Hippocampal formation (tissue), 2 donors: Measurements from ENCODE around the gene HOXB6.

ENCODE experiments used
- DNase-seq, 2 donors: peaks; one replicate each; lab custom pipeline; 2025; lab: John Stamatoyannopoulos, UW

Gene HOXB6

GRCh38 chr17:48604770-48605329 is at the start of gene HOXB6:
Gene HOXB6, minus strand, starts transcription at chr17:48604986. Its CDS starts 6,836 bp downstream, at chr17:48598150.
- no peak for DNase-seq

DNA sequence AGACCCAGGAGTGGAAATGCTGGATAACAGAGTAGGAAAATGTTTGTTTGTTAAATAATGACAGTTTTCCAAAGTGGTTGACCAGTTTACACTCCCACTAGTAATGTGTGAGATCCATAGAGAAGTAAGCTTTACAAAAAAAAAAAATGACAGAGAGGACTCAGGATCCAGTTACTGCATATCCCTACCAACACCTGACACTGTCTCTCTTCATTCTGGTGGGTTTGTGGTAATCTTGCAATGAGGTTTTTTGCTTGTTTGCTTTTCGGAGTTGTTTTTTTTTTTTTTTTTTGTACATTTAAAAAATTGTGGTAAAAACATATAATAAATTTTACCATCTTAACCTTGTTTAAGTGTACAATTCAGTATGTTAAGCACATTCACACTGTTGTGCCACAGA is 45.0 kb upstream of the HOXB6 start:
- DNase-seq, result no peak

DNA sequence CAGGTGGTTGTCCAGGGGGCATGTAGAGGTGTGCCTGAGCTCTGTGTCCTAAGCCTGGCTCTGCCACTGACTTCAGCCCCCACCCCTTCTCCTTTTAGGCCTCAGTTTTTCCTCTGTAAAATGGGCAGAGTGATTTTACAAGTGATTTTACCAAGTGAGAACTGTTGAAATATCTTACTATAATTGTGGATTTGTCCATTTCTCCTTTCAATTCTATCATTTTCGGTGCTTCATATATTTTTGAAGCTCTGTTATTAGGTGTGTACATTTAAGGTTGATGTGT is 43.1 kb upstream of the HOXB6 start:
- DNase-seq, result no peak

DNA sequence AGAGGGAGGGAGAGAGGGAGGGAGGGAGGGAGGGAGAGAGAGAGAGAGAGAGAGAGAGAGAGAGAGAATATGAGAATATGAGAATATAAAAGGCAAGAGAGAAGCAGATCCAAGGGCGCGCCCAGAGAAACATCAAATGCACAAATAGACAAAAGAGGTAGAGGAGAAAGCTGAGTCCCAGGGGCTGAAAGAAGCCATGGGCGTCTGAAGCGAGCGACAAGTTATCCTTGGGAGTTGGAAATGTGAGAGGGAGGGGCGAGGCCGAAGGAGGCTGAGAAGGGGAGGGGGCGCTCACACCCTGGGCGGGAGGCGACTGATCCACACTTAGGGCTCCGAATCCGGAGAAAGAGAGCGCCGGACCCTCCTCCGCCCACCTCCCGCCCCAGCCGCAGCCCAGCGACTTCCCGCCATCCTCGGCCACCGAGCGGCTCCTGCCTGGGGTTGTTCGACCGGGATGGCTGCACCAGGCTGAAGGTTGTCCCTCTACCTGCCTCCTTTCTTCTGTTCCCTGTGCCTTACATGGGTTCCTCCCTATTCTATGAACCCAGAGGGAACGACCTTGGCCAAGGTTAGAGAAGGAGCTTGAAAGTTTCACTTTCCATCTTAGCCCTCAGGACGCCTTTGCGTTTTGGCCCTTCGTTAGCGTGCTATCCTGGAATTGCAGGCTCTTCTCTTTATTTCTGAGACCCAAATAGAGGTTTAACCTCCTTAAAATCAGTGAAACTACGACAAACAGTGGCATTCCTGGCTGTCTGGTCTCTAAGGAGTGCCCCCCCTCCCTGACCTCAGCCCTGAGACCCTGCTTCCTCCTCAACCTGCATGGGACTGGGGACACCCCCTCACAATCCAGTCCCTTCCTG is 42.5 kb upstream of the HOXB6 start:
- no peak for DNase-seq

DNA sequence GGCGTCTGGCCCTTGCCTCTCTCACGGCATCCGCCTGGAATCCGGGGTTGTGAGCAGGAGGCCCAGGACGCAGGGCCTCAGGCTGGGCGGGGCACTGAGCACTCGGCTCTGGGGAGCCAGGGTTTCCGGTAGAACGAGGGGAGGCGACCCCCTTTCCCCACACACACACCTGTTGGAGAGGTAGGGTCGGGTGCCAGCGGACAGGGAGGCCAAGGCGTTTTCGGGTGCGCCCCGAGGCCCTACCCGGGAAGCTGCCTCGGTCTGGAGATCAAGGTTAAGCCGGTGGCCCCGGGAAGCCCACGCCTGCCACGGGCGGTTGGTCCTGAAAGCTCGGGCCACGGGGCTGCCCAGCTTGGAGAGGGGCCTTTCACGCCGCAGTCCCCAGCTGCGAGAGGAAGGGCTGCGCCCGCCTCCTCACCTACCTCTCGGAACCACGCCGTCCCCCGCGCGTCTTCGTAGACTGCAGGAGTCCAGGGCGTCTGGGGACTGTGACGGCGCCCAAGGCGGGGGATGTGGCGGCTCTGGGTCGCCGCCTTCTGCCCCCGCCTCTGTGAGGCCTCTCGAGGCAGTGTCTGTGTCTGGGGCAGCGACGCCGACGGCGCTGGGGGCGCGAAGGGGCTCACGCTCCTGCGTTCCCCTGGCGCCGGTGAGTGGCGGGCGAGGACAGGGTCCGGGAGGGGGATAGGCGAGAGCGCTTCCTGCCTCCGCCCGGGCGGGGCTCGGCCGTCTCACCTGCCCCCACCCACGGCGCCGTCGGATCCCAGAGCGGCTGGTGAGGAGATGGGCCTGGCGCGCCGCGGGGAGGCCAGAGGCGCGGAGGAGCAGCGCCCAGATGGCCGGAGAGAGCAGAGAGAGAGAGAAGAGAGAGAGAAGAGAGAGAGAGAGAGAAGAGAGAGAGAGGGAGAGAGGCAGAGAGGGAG is 41.7 kb upstream of the HOXB6 start:
- no peak for DNase-seq

DNA sequence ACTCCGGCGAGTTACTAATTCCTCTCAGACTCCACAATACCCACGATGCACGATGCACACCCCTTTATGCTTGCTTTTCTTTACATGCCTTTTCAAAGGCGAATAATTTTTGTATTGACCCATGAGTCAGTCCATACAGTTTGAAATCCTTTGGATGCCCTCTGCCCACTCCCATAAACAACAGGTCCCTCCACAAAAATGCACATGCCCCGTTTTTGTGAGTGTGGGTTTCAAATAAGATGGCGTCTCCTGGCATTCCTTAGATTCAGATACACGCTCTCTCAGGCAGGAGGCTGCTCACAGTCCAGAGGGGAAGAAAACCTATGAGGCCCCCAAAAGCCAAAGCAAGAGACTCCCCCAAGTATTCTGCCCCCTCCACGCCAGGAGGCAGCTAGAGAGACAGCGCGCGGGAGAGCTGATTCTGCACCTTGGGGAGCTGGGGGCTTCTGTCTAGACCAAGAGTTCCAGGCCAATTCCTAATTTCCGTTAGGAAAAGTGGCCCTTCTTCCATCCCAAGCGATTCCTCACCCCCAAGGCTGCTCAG is 40.9 kb upstream of the HOXB6 start:
- DNase-seq, result no peak

DNA sequence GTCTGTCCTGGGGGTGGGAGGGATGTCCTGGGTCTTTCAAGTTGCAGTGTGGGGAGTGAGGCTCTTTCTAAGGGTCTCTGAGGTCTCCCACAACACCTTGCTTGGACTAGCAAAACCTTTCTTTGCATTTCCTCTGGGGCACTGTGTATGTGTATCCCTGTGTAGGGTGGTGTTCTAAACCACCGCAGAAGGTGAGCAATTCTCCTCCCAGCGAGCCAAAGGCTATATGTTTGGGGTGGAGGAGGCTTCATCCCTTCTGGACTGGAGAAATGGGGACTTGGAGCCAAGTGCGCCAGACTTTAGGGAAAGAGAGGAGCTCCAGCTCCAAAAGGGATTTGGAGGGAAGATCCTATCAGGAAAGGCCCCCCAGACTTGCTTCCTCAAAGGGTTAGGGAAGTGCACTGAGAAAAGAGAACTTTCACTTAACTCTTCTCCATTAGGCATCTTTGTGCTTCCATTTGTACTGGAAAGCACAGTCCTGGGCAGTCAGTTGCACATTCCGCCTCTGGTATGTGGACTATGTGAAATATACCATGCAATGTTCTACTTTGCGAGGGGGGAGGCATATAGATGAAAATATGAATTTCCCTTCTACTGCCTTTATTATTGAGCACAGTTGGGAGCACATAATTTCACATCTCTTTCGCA is 40.2 kb upstream of the HOXB6 start:
- DNase-seq, result no peak

- no peak for DNase-seq
Observed at GRCh38 chr17:48644159-48644558, 39.4 kb upstream of the HOXB6 start.

DNA sequence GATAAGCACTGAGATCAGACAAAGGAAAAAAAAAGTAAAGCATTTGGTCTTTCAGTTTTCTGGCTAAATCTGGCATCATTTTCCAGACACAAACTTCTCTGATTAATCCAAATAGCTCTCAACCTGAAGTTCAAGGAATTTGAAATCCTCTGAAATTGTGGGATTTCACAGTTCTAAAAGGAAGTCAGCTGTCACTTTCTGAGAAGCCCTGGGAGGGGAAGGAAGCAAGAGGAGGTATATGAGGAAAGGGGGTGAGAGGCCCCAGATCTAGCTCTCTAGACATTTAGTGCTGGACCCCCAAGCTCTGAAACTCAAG is 38.9 kb upstream of the HOXB6 start:
- DNase-seq, result no peak

GRCh38 chr17:48642843-48643696 is 38.3 kb upstream of the HOXB6 start:
- DNase-seq, result no peak

GRCh38 chr17:48642059-48642842 is 37.5 kb upstream of the HOXB6 start:
- no peak for DNase-seq

GRCh38 chr17:48641541-48642058 is 36.8 kb upstream of the HOXB6 start:
- DNase-seq, result no peak

- no peak for DNase-seq
Observed at GRCh38 chr17:48640858-48641180, 36.0 kb upstream of the HOXB6 start.

GRCh38 chr17:48639982-48640857 is 35.4 kb upstream of the HOXB6 start:
- no peak for DNase-seq

GRCh38 chr17:48639136-48639535 is 34.4 kb upstream of the HOXB6 start:
- no peak for DNase-seq

- no peak for DNase-seq
Observed at GRCh38 chr17:48637323-48638260, 32.8 kb upstream of the HOXB6 start.

- DNase-seq, result no peak
Observed at GRCh38 chr17:48636177-48637018, 31.6 kb upstream of the HOXB6 start.
